Adrenal gland (tissue), 5 donors: Measurements from ENCODE around the gene DOCK1.

ENCODE experiments used
- CTCF ChIP-seq, 6 experiments: fragments of 450-650 bp in 4 of 6; fragments of 200-600 bp in 2 of 6; sonication (generic) in 1 of 6; IDR thresholded peaks; 1 replicate in 5 of 6; 2 replicates in 1 of 6; pipeline versions ENCODE4 v1.5.1 to v1.8.0; 2016 to 2021; ENCODE audit warnings: antibody characterized with exemption in 6 of 6, mild to moderate bottlenecking in 2 of 6, moderate library complexity in 1 of 6
- POLR2A ChIP-seq, 2 donors: fragments of 450-650 bp; IDR thresholded peaks; one replicate each; pipeline ENCODE4 v1.6.1; 2017; ENCODE audit warnings: antibody characterized with exemption in 2 of 2, mild to moderate bottlenecking in 2 of 2, moderate library complexity in 1 of 2
- donor health status: DM: no; HTN: no; CAD: no.

- TF ChIP-seq CTCF (IDR thresholded peaks at IDR 0.05) (no peak), POLR2A (IDR thresholded peaks at IDR 0.05) (no peak)
Measured at GRCh38 chr10:127021801-127022200, 116.6 kb downstream of the DOCK1 start.
